Activated T-cell treated with anti-CD3 and anti-CD28 coated beads for 1 hour (primary cell): ENCODE results near the gene AKT3.
"Not testable (repeated sequence)": the region's sequence is repeated elsewhere in the genome, so short reads cannot be mapped to it uniquely, and the experiment has no call there.

Experiments
- DNase-seq: peaks from one replicate; pipeline ENCODE4 v3.0.0-alpha.2; 2020; ENCODE audit warnings: low read depth

Gene AKT3

GRCh38 chr1:243783714-243784113 lies 66.3 kb downstream of the AKT3 start:
- DNase-seq = no peak

- DNase-seq = not testable (repeated sequence)
Observed at GRCh38 chr1:243772361-243773050, 77.5 kb downstream of the AKT3 start.

GRCh38 chr1:243770860-243771259 lies 79.2 kb downstream of the AKT3 start:
- no peak for DNase-seq

GRCh38 chr1:243765676-243766075 lies 84.4 kb downstream of the AKT3 start:
- no peak for DNase-seq

GRCh38 chr1:243763806-243764205 lies 86.2 kb downstream of the AKT3 start:
- no peak for DNase-seq

GRCh38 chr1:243758647-243759046 lies 91.4 kb downstream of the AKT3 start:
- no peak for DNase-seq

- DNase-seq = no peak
Observed at GRCh38 chr1:243756529-243756928, 93.5 kb downstream of the AKT3 start.

GRCh38 chr1:243754348-243754747 lies 95.7 kb downstream of the AKT3 start:
- no peak for DNase-seq

GRCh38 chr1:243751506-243751905 lies 98.5 kb downstream of the AKT3 start:
- DNase-seq = no peak

GRCh38 chr1:243748706-243749283 lies 101.2 kb downstream of the AKT3 start:
- DNase-seq = no peak

- no peak for DNase-seq
Observed at GRCh38 chr1:243748227-243748626, 101.8 kb downstream of the AKT3 start.

GRCh38 chr1:243746751-243747150 lies 103.3 kb downstream of the AKT3 start:
- no peak for DNase-seq

- no peak for DNase-seq
Observed at GRCh38 chr1:243745356-243745755, 104.7 kb downstream of the AKT3 start.

- no peak for DNase-seq
Observed at GRCh38 chr1:243742819-243743218, 107.2 kb downstream of the AKT3 start.

GRCh38 chr1:243740255-243740999 lies 109.6 kb downstream of the AKT3 start:
- DNase-seq = no peak

- no peak for DNase-seq
Observed at GRCh38 chr1:243739335-243740003, 110.6 kb downstream of the AKT3 start.

- DNase-seq = no peak
Observed at GRCh38 chr1:243738020-243738419, 112.0 kb downstream of the AKT3 start.

- no peak for DNase-seq
Observed at GRCh38 chr1:243735457-243735856, 114.6 kb downstream of the AKT3 start.

- no peak for DNase-seq
Observed at GRCh38 chr1:243734308-243734695, 115.7 kb downstream of the AKT3 start.

- DNase-seq = no peak
Observed at GRCh38 chr1:243733670-243734307, 116.3 kb downstream of the AKT3 start.

- no peak for DNase-seq
Observed at GRCh38 chr1:243732637-243733036, 117.4 kb downstream of the AKT3 start.

- DNase-seq = no peak
Observed at GRCh38 chr1:243731974-243732625, 117.9 kb downstream of the AKT3 start.
